Hypothalamus (tissue), 51 donors: ENCODE results near the gene SENP2.
"Not testable (repeated sequence)": the region's sequence is repeated elsewhere in the genome, so short reads cannot be mapped to it uniquely, and the experiment has no call there.

ENCODE experiments used
- DNase-seq, 51 donors: peaks; one replicate each; lab custom pipeline; 2025; lab: John Stamatoyannopoulos, UW

The SENP2 gene

DNA sequence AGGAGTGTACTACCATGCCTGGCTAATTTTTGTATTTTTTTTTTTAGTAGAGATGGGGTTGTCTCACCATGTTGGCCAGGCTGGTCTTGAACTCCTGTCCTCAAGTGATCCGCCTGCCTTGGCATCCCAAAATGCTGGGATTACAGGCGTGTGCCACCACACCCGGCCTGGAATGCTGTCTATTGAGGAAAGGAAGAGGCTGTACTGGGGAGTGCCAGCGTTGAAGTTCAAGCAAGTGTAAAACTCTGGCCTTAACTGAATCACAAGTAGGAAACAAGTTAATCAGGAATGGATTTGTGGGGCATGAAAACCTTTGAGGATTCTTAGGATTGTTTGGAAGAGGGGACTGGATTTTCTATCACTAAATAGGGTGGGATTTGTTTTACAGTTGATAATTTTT lies 1.4 kb upstream of the SENP2 start:
- no peak for DNase-seq

DNA sequence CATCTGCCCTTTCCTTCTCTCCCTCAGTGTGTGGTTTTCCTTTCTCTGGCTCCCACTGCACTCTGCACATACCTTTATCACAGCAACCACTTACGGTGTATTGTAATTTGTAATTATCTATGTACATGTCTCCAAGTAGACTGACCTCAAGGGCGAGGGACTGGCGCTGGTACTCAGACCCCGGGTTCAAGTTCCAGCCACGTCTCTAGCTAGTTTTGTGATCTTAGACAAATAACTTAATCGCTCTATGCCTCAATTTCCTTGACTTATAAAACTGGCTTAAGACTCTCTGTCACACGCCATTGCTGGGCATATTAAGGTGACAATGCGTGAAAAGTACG lies 607 bp upstream of the SENP2 start:
- peak in 1 of 51 donors; percentile 10 for DNase-seq

DNA sequence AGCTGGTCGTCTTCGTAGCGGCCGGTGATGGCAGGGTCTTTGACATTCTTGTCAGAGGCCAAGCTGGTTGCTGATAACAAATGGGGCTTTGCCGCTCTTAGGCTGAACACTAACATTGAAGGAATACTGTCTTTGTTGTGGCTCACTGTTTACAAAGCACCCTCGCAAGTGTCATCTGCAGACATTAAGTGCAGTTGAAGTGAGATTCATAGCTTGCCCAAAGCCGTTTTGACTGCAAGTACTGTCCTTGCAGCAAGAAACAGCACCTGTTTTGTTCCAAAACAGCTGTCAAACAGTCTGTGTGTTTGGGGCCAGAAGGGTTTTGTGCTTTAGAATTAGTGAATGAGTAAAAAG lies 568 bp downstream of the SENP2 start:
- no peak for DNase-seq

DNA sequence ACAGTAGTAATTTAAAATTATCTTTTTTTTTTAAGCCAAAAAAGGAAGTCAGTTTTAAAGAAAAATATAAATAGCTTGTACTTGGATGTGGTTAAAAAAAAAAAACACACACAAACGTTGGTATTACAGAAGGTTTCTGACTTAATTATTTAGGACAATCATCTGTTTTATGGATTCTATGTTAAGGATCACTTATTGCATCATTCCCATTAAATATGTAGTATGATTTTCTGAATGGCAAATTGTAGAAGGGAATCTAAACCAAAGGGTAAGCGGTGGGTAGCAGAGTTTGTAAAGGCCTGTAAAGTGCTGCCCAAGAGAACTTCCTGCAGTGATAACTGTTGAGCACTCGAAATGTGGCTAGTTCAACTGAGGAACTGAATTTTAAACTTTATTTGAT lies 8.0 kb downstream of the SENP2 start:
- no peak for DNase-seq

DNA sequence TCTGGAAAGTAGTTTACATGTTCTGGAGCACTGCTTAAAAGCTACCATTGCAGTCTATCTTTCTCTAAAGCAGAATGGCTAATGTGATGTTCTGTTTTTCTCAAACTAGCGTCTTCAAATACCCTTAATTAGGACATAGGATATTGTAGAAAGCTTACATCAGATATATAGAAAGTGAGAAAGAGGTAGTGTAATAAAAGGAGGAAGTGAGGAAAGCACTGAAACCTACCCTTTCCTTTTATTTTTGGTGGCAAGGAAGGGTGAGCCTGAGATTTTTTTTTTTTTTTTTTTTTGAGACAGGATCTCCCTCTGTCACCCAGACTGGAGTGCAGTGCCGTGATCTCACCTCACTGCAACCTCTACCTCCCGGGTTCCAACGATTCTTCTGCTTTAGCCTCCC lies 9.4 kb downstream of the SENP2 start:
- no peak for DNase-seq

DNA sequence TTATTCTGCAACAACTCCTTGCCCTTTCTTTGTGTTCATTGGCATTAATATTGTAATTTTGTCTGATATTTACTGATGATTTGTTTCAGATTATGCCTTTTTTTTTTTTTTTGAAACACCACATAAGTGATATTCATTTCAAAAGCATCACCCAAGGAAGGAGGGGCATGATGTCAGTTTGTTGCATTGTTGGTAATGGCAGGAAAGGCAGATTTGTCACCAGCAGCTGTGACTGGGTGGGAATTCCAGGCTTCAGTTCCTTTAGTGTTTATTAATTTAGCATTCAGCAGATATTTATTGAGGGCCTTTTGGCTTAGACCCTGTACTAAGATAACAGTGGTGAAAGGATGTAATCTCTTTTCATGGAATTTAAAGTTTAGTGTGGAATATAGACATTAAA lies 19.5 kb downstream of the SENP2 start:
- no peak for DNase-seq

DNA sequence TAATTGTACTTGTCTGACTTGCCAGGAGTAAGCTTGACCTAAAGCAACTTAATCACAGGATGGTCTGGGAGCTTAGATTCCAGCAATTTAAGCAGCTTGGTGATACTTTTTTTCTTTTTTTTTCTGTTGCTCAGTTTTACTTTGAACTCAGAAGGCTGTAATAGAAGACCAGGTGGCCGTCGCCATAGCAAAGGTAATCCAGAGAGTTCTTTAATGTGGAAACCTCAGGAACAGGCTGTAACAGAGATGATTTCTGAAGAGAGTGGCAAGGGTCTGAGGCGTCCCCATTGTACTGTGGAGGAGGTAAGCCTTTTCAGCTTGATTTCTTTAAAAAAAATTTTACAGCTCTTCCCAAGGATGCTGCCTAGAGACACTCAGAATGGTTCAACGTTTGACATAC lies 20.1 kb downstream of the SENP2 start:
- DNase-seq = no peak

DNA sequence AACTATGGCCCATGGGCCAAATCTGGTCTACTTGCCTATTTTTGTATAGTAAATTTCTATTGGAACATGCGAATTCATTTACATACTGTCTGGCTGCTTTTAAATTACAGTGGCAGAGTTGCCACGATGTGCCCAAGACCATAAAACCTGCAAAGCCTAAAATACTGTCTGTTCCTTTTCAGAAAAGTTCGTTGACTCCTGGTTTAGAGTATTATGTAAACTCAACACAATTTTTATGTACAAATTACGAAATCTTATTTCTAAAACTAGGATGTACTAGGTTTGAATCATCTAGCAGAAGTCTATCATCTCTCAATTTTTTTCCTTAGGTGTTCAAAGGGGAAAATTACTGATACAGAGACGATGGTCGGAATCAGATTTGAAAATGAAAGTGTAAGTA lies 26.9 kb downstream of the SENP2 start:
- no peak for DNase-seq

DNA sequence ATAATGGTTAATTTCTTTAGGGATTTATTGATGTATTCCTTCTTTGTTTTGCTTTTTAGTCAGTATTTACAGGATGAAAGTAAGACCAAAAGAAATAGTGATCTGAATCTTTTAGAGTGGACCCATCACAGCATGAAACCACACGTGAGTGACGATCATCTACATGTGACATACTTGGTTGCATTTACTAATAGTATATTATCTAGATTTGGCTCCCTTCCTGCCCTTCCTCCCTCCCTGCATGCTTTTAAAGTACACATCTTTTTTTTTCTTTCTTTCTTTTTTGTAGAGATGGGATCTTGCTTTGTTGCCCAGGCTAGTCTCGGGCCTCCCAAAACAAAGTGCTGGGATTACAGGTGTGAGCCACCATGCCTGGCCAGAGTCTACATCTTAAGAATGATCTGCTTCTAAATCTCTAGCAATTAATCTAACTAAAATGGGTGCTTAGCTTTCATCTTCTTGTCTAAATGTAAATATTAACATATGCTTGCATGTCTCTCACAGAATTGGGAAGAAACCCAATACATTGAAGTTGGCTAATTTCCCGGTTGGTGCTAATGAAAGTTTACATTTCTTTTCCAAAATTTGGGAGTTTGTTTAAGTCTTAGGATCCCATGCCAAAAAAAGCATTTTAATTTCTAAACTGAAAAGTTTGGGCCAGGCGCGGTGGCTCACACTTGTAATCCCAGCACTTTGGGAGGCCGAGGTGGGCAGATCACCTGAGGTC lies 38.0 kb downstream of the SENP2 start:
- DNase-seq = no peak

DNA sequence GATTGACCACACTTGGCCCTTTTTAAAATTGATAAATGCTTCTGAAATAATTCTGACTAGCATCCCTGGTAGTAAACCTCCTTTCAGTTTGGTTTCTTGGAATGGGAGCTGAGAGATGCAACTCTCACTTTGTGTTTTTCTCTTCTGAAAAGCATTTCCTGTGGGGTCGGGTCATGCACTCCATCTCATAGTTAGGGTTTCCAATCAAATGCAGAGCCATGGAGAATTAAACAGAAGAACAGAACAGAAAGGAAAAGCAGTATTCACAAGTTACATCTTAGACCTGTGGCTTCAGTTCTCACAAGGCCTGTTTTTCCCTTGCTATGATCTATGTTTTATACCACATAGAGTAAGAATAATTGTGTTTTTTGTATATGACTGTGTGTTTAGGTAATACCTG lies 39.7 kb downstream of the SENP2 start:
- no peak for DNase-seq

DNA sequence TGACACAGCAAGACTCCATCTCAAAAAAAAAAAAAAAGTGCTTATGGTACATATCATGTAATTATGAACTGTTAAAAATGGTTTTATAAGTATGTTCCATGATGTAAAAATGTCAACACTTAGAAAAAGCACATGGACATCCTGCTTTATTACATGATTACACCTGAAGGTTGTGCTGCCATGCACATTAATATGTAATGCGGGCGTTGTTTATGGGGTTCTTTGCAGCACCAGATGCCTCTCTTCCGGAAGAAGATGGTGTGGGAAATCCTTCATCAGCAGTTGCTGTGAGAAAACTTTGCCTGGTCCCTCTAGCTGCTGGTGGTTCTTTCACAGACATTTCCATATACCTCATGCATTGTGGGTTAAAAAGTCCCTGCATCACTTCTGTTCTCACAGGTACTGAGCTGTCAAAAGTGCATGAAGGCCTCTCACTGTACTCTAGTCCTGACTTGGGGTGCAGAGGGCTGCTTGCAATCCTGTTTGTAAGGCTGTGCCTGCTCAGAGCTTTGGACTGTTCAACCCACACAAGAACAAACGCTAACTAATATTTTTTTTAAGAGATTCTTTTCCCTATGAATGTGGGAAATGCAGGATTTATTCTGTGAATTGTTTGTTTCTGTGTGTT lies 43.6 kb downstream of the SENP2 start:
- no peak for DNase-seq

DNA sequence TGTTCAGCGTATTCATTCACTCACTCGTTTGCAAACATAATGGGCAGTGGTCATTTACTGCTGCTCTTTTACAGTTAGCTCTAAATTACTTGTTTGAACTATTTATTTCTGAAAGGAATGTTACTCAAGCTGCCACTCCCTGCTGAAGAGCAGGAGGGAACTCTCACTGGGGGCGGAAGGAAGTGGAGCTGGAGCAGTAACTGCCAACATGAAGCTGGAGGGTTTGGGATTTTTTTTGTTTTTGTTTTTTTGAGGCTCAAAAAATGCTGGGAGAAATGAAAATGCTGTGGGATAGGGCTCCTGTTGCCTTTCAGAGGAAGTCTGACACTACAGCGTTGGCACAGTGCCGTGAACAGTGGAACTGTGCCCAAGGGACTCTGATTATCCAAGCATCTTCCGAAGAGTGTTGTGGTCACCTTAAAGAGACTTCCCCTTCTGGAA lies 44.1 kb downstream of the SENP2 start:
- peak in 21 of 51 donors; percentile 1 to 32 (median 16) for DNase-seq

DNA sequence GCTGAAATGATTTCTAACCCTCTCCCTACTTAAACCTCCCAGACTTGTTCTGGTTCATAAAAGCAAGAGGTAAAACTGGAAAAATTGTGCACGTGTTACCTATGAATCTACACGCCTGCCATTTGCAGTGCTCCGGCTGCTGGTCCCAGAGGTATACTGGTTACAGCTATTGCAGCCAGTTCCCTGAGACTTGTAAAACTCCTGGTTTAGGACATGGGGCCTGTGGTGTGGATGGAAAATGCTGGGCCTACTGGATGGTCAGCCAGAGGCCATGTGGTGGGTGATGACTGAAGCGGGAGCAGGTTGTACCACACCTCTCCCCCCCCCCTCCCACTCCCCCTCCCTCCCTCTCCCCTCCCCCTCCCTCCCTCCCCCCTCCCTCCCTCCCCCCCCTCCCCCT lies 45.0 kb downstream of the SENP2 start:
- DNase-seq = no peak

DNA sequence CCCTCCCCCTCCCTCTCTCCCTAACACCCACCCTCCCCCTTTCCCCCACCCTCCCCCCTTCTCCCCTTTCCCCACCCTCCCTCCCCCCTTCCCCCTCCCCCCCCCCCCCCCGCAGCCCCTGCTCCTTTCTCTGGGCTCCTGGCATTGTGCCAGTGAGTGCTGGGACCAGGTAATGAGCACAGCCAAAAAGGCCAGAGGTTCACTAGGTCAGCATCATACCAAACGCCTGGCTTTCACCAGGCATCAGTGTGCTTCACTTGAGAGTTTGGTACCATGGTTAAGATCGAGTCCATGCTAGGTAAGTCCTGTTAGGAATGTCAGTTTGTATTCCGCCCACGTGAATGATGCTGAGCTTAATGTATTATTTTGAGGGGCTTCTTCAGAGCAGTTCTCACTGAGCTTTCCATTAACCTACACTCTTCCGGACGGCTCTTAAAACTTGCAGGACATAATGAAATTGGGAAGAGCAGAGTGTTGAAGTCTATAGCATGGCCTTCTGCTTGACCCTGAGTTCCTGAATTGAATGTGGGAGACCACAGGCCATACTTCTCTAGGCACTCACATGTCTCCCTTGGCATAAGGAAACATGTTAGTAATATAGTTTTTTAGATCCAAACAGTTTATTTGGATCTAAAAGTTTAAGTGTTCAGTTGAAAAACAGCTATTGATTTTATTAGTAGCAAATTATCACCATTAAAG lies 45.6 kb downstream of the SENP2 start:
- DNase-seq = no peak

DNA sequence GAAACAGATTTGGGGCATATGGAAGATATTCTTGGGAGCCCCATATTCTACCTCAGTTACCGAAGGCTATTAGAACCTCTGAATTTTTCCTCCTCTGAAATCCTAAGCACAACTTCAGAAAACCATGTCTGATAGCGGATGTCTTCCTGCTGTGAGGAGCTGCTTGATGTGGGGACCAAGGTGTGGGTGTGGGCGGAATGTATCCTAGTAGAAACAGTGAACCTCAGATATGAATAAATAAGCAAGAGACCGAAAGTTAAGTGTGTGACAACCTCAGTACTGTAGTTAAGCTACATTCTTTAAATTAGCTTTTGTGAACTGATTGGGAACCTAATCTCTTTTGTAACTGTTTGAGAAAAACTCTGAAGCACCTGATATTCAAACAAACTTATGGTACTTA lies 46.9 kb downstream of the SENP2 start:
- DNase-seq = no peak

DNA sequence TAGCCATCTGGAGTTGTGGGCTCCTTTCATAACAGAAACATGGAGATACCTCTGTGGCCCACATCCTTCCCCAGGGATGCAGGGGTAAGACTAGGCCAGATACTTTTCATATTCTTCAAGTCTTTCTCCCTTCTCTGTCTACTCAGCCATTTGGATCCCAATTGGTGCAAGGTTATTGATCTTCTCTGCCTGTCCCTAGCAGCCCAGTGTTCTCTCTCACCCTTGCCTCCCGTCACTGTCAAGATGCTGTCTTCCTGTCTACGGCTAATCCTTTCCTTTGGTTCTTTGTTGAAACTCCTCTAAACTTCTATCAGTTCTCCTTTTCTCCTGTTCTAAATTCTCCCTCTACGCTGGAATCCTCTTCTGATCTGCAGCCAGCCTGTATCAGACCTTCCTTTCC lies 51.3 kb downstream of the SENP2 start:
- no peak for DNase-seq

DNA sequence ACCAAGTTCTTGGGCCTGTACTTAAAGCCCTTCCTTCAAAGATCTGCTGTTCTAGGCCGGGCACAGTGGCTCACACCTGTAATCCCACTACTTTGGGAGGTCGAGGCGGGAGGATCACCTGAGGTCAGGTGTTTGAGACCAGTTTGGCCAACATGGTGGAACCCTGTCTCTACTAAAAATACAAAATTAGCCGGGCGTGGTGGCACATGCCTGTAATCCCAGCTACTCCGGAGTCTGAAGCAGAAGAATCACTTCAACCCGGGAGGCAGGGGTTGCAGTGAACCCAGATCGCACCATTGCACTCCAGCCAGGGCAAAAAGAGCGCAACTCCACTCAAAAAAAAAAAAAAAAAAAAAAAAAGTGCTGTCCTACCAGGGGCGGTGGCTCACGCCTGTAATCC lies 52.6 kb downstream of the SENP2 start:
- DNase-seq = not testable (repeated sequence)

DNA sequence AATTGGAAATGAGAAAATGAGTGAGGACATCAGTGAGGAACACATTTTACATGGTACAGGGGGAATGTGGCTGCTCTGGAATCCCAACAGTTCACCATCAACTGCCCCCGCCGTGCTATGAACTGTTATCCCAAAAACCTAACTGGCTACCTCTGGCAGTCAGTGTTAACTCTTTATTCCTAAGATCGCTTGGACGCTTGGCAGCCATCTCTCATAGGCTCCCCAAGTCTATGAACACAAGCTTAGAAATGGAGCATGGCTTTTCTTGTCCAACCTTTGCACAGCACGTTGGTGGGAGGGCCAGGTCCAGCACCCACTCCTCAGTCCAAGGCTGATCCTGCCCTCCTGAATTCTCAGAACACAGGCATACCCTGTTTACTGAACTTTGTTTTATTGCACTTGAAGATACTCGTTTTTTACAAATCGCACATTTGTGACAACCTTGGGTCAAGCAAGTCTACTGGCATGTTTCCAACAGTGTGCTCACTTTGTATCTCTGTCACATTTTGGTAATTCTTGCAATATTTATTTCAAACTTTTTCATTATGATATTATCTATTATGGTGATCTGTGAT lies 53.6 kb downstream of the SENP2 start:
- no peak for DNase-seq

DNA sequence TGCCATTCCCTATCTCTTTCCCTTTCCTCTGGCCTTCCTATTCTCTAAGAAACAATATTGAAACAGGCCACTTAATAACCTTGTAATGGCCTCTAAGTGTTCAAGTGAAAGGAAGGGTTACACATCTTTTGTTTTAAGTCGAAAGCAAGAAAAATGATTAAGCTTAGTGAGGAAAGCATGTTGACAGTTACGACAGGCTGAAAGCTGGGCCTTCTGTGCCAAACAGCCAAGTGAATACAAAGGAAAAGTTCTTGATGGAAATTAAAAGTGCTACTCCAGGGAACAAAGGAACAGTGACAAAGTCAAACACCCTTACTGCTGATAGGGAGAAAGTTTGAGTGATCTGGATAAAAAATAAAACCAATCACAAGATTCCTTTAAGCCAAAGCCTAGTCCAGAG lies 54.2 kb downstream of the SENP2 start:
- DNase-seq = no peak

DNA sequence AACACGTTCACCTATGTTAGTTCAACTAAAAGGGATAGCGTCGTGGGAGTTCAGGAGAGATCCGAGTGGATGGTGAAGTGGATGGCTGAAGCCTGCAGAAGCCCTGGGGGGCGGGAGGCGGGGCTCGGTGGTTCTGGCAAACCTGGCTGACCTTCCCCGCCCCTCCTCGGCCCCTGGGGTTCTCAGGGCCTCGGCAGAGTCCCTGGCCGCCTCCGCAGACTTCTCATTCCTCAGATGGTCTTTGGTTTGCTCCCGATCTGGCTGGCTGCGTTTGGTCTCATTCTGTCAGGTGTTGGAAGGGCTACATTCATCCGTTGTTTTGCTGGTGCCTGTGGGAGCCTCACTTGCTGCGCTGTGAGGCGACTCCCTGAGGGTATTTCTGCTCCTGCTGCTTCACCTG lies 59.1 kb downstream of the SENP2 start:
- not testable (repeated sequence) for DNase-seq

DNA sequence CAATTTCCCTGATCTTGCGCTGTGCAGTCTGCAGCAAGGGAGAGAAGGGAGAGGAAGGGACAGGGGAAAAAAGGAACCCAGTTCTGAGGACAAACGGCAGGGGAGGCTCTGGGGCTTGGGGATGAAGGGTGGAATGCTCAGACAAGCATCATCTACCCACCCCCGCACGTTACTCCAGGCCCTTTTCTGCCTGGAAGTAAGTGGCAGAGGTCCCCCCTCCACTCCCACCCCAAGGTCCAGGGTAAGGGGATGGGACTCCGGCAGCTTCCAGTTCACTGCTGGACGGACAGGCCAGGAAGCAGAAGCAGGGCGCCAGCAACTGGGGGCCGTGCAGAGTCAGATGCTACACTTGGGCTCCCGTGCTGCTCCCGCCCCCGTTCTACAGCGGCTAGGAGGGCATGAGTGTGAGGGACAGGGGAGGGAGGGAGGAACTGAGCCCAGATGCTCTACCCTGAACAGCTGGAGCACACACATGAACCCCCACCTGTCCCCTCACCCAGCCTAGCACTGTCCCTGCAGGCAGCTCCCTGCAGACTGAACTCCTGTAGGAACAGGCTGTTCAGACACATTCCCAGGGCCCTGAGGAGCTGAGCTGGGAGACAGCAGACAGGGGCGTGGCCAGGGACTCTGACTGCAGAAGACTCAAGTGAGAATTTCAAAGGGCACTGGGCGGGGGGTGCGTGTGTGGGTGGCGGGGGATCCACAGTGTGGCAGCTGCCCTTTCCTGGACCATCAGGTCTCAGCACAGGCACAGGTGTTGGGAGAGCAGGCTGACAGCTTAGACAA lies 59.7 kb downstream of the SENP2 start:
- DNase-seq = no peak
